ENCODE measurements around the gene PLA2G6. TPM values are rescaled to one million over a fixed set of nuclear protein-coding genes. Genes with fewer than 3 reads are reported as not detected.
A peak's percentile ranks its signal among the peaks of the same experiment; 100 is the strongest.

Gene PLA2G6
- total and polyA plus RNA-seq, 2 experiments from 2014 or later, result 5.5 to 6.5 TPM

DNA sequence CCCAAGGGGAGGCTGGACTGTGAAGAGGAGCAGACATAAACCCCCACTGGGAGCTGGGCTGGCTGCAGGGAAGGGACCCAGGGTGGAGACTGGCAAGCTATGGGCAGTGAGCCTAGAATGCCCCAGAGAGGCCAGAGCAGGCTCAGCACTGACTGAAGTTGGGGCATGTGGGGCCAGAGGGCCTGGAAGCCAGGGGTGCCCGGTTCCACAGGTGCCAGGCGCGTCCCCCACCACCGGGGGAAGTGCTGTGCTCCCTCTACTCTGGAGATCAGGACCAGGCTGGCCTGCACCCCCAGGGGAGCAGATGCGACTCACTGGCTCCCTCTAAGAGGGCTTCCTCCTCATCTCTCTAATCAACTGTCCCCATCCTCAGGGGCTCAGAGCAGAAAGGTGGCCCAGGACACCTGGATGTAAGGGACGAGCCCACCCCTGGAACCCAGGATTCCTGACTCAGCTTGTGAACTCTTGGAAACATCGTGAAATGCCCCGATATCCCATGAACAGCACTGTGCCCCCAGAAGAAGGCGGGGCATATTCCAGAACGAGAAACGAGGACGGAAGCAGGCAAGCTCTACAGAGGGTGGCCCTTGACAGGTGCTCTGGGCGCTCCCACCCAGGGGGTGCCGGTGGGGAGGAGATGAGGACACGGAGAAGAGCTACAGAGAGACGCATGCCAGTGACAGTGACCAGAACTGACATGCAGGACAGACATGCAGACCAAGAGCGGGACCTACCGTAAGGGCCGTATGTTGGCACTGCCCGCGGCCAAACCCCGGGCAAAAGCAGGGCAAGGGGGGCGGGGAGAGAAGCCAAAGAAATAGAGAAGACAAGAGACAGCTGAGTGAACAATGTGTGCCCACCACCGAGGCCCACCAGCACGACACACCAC, 40.5 kb upstream of the PLA2G6 start:
- Histone ChIP-seq H2AFZ (no peak overlapping the region), H3K4me1 (ENCODE audit: insufficient read depth) (peaks cover 31% of the 10 kb centered on the region), H3K4me3 (no peak overlapping the region), H3K27ac (no peak overlapping the region), H3K79me2 (ENCODE audit: insufficient read depth) (peaks cover under 1% of the 10 kb centered on the region; the same call in 1 of the 2 replicates), H3F3A (ENCODE audit: insufficient read depth) (peaks cover 15% of the 10 kb centered on the region), H3K9me2 (ENCODE audit: insufficient read depth) (no peaks in the 10 kb centered on the region), H3K9ac (no peak overlapping the region), H4K20me1 (ENCODE audit: insufficient read depth) (no peaks in the 10 kb centered on the region), H3K27me3 (replicated peaks; ENCODE audit: insufficient read depth) (no peaks in the 10 kb centered on the region), H3K4me2 (ENCODE audit: unreplicated experiment) (no peak overlapping the region), H3K36me3 (ENCODE audit: low read depth) (peaks cover 12% of the 10 kb centered on the region; the same call in 1 of the 2 replicates), H3K9me3 (ENCODE audit: low read depth) (no peaks in the 10 kb centered on the region)
- WGBS, 2 experiments (ENCODE audit: low coverage in 1 of 2, low lambda C conversion rate in 2 of 2, missing lambda C conversion rate in 2 of 2), result 86 to 89% methylated on average over 20 to 22 of the region's 25 CpGs
- in situ Hi-C loops (cut with MboI), result no loop called here
- TF ChIP-seq EZH2 (IDR thresholded peaks at IDR 0.05; ENCODE audit: insufficient read depth, poor library complexity, severe bottlenecking) (no peak), EZH2phosphoT487 (IDR thresholded peaks at IDR 0.05; ENCODE audit: insufficient read depth, low read depth) (no peak)
- DNase-seq, result no peak

DNA sequence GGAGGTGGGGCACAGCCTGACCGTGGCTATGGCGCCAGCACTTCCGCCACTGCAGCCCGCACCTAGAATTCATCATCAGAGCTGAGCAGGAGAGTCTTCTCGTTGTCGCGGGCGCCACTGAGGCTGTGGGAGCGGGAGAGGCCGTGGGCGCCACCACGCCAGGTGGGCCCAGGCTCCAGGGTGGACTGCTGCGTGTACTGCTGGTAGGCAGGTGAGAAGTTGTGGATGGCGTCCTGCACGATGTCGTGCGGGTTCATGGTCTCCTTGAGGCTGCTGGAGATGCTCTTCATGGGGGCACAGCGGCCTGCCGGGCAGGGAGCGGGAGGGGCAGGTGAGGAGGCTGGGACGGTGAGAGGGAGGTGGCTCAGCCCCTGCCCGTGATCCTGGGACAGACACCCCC, 39.8 kb upstream of the PLA2G6 start:
- Histone ChIP-seq H3K79me2 (ENCODE audit: insufficient read depth) (no peaks in the 10 kb centered on the region; the same call in 1 of the 2 replicates), H3K4me1 (ENCODE audit: insufficient read depth) (peaks cover 31% of the 10 kb centered on the region), H3K9me3 (ENCODE audit: low read depth) (no peaks in the 10 kb centered on the region), H3F3A (ENCODE audit: insufficient read depth) (peaks cover 20% of the 10 kb centered on the region), H3K4me2 (ENCODE audit: unreplicated experiment) (no peak overlapping the region), H2AFZ (no peak overlapping the region), H3K9me2 (ENCODE audit: insufficient read depth) (no peaks in the 10 kb centered on the region), H4K20me1 (ENCODE audit: insufficient read depth) (no peaks in the 10 kb centered on the region), H3K4me3 (no peak overlapping the region), H3K36me3 (ENCODE audit: low read depth) (peaks cover 13% of the 10 kb centered on the region; the same call in 1 of the 2 replicates), H3K9ac (no peak overlapping the region), H3K27ac (no peak overlapping the region), H3K27me3 (replicated peaks; ENCODE audit: insufficient read depth) (no peaks in the 10 kb centered on the region)
- WGBS, 2 experiments (ENCODE audit: low coverage in 1 of 2, low lambda C conversion rate in 2 of 2, missing lambda C conversion rate in 2 of 2), result 93 to 95% methylated on average over 21 to 22 of the region's 22 CpGs
- no peak for DNase-seq
- TF ChIP-seq EZH2phosphoT487 (IDR thresholded peaks at IDR 0.05; ENCODE audit: insufficient read depth, low read depth) (no peak), EZH2 (IDR thresholded peaks at IDR 0.05; ENCODE audit: insufficient read depth, poor library complexity, severe bottlenecking) (no peak)
- in situ Hi-C loops (cut with MboI), result no loop called here

DNA sequence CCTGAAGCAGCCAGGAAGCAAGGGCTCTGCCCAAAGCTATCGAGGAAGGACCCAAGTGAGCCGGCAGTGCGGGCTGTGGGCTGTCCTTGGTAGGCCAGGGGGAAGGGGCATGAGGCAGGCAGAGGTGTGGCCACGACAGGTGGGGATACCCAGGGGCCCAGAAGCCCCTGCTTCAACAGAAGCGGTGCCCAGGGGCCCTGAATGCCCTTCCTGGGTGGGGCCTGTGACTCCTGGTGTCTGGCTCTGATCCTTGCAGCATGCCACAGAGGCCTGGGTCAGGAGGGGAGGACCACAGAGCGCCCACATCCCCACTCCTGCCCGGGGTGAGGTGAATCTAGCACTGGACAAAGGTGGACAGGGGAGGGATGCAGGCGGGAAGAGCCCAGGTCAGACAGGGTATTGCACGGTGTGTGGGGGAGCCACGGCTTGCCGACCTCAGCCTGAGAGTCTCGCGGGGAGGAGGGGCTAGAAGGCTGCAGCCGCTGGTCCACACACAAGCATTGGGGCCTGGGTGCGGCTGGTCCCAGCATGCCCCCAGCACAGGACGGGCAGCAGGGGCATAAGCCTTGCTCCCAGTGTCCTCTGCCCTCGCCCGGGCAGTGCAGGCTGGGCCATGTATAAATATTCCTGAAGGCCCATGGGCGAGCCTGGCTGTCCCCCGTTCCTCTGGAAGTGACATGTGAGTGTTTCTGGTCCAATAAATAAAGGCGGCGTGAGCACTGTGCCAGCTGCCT, 39.2 kb upstream of the PLA2G6 start:
- no peaks in the 10 kb centered on the region for H3K27me3 ChIP-seq (replicated peaks; ENCODE audit: insufficient read depth)
- peaks cover 16% of the 10 kb centered on the region; the same call in 1 of the 2 replicates for H3K36me3 ChIP-seq (ENCODE audit: low read depth)
- no peak for TF ChIP-seq EZH2 (IDR thresholded peaks at IDR 0.05; ENCODE audit: insufficient read depth, poor library complexity, severe bottlenecking)
- no peak for TF ChIP-seq EZH2phosphoT487 (IDR thresholded peaks at IDR 0.05; ENCODE audit: insufficient read depth, low read depth)
- peak overlapping the region; percentile 68; the same call in 1 of the 2 replicates for H3K9ac ChIP-seq
- no peak overlapping the region for H3K4me2 ChIP-seq (ENCODE audit: unreplicated experiment)
- no peaks in the 10 kb centered on the region for H4K20me1 ChIP-seq (ENCODE audit: insufficient read depth)
- no peak for DNase-seq
- peaks cover 31% of the 10 kb centered on the region for H3K4me1 ChIP-seq (ENCODE audit: insufficient read depth)
- H3F3A ChIP-seq (ENCODE audit: insufficient read depth), result peaks cover 24% of the 10 kb centered on the region
- in situ Hi-C loops (cut with MboI), result no loop called here
- H3K9me3 ChIP-seq (ENCODE audit: low read depth), result no peaks in the 10 kb centered on the region
- no peaks in the 10 kb centered on the region for H3K9me2 ChIP-seq (ENCODE audit: insufficient read depth)
- H3K27ac ChIP-seq, result peak overlapping the region; percentile 85
- no peak overlapping the region for H3K4me3 ChIP-seq
- 69 to 71% methylated on average over 16 to 22 of the region's 22 CpGs for WGBS, 2 experiments (ENCODE audit: low coverage in 1 of 2, low lambda C conversion rate in 2 of 2, missing lambda C conversion rate in 2 of 2)
- H3K79me2 ChIP-seq (ENCODE audit: insufficient read depth), result no peaks in the 10 kb centered on the region; the same call in 1 of the 2 replicates
- H2AFZ ChIP-seq, result no peak overlapping the region

DNA sequence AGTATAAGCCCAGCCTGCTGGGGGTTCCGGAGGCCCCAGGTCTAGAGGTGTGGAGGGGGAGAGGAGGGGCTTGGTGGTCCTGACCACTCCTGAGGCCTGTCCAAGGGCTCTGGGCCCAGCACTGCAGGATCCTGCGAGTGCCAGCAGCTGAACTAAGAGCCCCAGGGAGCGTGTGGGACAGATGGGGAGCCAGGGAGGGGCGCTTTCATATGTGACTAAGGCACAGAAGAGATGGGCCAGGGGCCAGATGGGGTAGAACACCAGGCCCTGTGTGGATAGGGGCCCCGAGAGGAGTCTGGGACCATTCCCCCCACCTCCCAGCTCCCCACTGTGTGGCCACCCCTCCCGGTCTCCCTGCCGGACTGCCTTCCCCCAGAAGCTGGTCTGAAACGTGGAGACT, 38.5 kb upstream of the PLA2G6 start:
- no peak overlapping the region for H3K4me2 ChIP-seq (ENCODE audit: unreplicated experiment)
- peaks cover 31% of the 10 kb centered on the region for H3K4me1 ChIP-seq (ENCODE audit: insufficient read depth)
- in situ Hi-C loops (cut with MboI), result no loop called here
- H4K20me1 ChIP-seq (ENCODE audit: insufficient read depth), result no peaks in the 10 kb centered on the region
- no peak overlapping the region for H3K4me3 ChIP-seq
- WGBS, 2 experiments (ENCODE audit: low coverage in 1 of 2, low lambda C conversion rate in 2 of 2, missing lambda C conversion rate in 2 of 2), result 61 to 62% methylated on average over 6 to 8 of the region's 8 CpGs
- H3F3A ChIP-seq (ENCODE audit: insufficient read depth), result peaks cover 24% of the 10 kb centered on the region
- H3K9me2 ChIP-seq (ENCODE audit: insufficient read depth), result no peaks in the 10 kb centered on the region
- no peaks in the 10 kb centered on the region; the same call in 1 of the 2 replicates for H3K79me2 ChIP-seq (ENCODE audit: insufficient read depth)
- peak overlapping the region; percentile 68; the same call in 1 of the 2 replicates for H3K9ac ChIP-seq
- DNase-seq, result peak; percentile 56
- no peak overlapping the region for H2AFZ ChIP-seq
- no peaks in the 10 kb centered on the region for H3K27me3 ChIP-seq (replicated peaks; ENCODE audit: insufficient read depth)
- H3K36me3 ChIP-seq (ENCODE audit: low read depth), result peaks cover 18% of the 10 kb centered on the region; the same call in 1 of the 2 replicates
- no peaks in the 10 kb centered on the region for H3K9me3 ChIP-seq (ENCODE audit: low read depth)
- no peak for TF ChIP-seq EZH2phosphoT487 (IDR thresholded peaks at IDR 0.05; ENCODE audit: insufficient read depth, low read depth)
- no peak for TF ChIP-seq EZH2 (IDR thresholded peaks at IDR 0.05; ENCODE audit: insufficient read depth, poor library complexity, severe bottlenecking)
- H3K27ac ChIP-seq, result peak overlapping the region; percentile 85

Data from GM23248 (cell line).